ENCODE measurements around the gene RALGPS1.

- no peak for TF ChIP-seq CTCF (IDR thresholded peaks at IDR 0.05; ENCODE audit: low read depth, low read length)
- no peak for TF ChIP-seq EZH2phosphoT487 (IDR thresholded peaks at IDR 0.05; ENCODE audit: low read depth)
Observed at GRCh38 chr9:127123064-127123890, 208.7 kb downstream of the RALGPS1 start.

All from OCI-LY3 (cell line).